K562 (cell line): ENCODE measurements around the gene DAZAP1. TPM values are rescaled to one million over a fixed set of nuclear protein-coding genes. Genes with fewer than 3 reads are reported as not detected.

Experiments
- CLOCK ChIP-seq: fragments of 250-450 bp; sonication (Bioruptor Pico); IDR thresholded peaks from 2 replicates; pipeline ENCODE4 v1.4.0; 2020; ENCODE audit warnings: mild to moderate bottlenecking, moderate library complexity, borderline replicate concordance
- ERF ChIP-seq: fragments of 450-650 bp; formaldehyde crosslinking; IDR thresholded peaks from 2 replicates; pipeline ENCODE4 v1.4.0; 2020; ENCODE audit warnings: mild to moderate bottlenecking, mixed read lengths
- ESRRA ChIP-seq: fragments of 450-650 bp; IDR thresholded peaks from 2 replicates; pipeline ENCODE4 v1.6.1; 2014; ENCODE audit warnings: low read depth, mild to moderate bottlenecking, moderate library complexity, borderline replicate concordance
- HNRNPH1 ChIP-seq: fragments of 200-400 bp; formaldehyde crosslinking; optimal IDR thresholded peaks from 2 replicates; pipeline ENCODE3; 2017; ENCODE audit warnings: low read depth, mild to moderate bottlenecking, low read length, moderate library complexity
- IRF2 ChIP-seq: sonication (generic); formaldehyde crosslinking; IDR thresholded peaks from 2 replicates; pipeline ENCODE4 v1.8.1; 2022; ENCODE audit warnings: mild to moderate bottlenecking, missing genetic modification reagents
- POLR2AphosphoS2 ChIP-seq: IDR thresholded peaks from 2 replicates; pipeline ENCODE4 v1.6.1; 2012; ENCODE audit warnings: low read length, improper control_type of control experiment
- PURB ChIP-seq: sonication (generic); formaldehyde crosslinking; IDR thresholded peaks from 2 replicates; pipeline ENCODE4 v1.9.0; 2021; ENCODE audit warnings: low read depth, mild to moderate bottlenecking, missing genetic modification reagents
- RBFOX2 ChIP-seq: fragments of 200-400 bp; formaldehyde crosslinking; IDR thresholded peaks from 2 replicates; pipeline ENCODE4 v1.6.1; 2017; ENCODE audit warnings: low read depth, mild to moderate bottlenecking, low read length, moderate library complexity
- TCF3 ChIP-seq: sonication (generic); formaldehyde crosslinking; IDR thresholded peaks from 2 replicates; pipeline ENCODE4 v1.4.0; 2020; ENCODE audit warnings: mild to moderate bottlenecking, missing genetic modification reagents
- ZBTB11 ChIP-seq, 3 experiments: fragments of 200-800 bp in 1 of 3; fragments of 250-450 bp in 1 of 3; fragments of 450-650 bp in 1 of 3; sonication (Bioruptor Pico) in 1 of 3; sonication (Bioruptor generic) in 1 of 3; formaldehyde crosslinking in 1 of 3; IDR thresholded peaks; 2 replicates each; pipeline versions ENCODE4 v1.6.1 to v1.8.0; 2016 to 2022; ENCODE audit warnings: mild to moderate bottlenecking in 2 of 3, missing genetic modification characterization in 2 of 3, missing compliant biosample characterization in 1 of 3, moderate library complexity in 1 of 3
- ZNF184 ChIP-seq: sonication (generic); formaldehyde crosslinking; IDR thresholded peaks from 2 replicates; pipeline ENCODE4 v1.5.0; 2020; ENCODE audit warnings: missing genetic modification reagents
- ZNF699 ChIP-seq: fragments of 250-450 bp; sonication (Bioruptor Pico); IDR thresholded peaks from 2 replicates; pipeline ENCODE4 v1.8.0; 2021; ENCODE audit warnings: mild to moderate bottlenecking, moderate library complexity; ENCODE audit not compliant: insufficient replicate concordance
- ZNF778 ChIP-seq: fragments of 450-650 bp; formaldehyde crosslinking; IDR thresholded peaks from 2 replicates; pipeline ENCODE4 v1.4.0; 2020; ENCODE audit warnings: mild to moderate bottlenecking, moderate library complexity
- polyA plus RNA-seq, 8 experiments: library from polyadenylated mRNA; depleted of rRNA in 4 of 8; stranded (reverse) in 5 of 8; unstranded in 3 of 8; fragments of >200 nt; fragmentation: Nextera tagmentation in 2 of 8; fragmentation: Illumina TruSeq in 1 of 8; extraction: Ambion mirVana in 2 of 8; extraction: Trizol in 1 of 8; gene quantifications; 2 replicates each; pipeline versions ENCODE4 v1.2.1 to v1.2.3, GENCODE V29; 2011 to 2014; ENCODE audit warnings: inconsistent platforms in 1 of 8, missing spikeins in 1 of 8
- total RNA-seq, 7 experiments: library from RNA; depleted of rRNA in 6 of 7; stranded (reverse); fragments of >200 nt in 6 of 7; fragmentation: Illumina TruSeq in 2 of 7; extraction: Trizol in 2 of 7; gene quantifications; 2 replicates each; pipeline versions ENCODE4 v1.2.1 to v1.2.3, GENCODE V29; 2011 to 2021; ENCODE audit warnings: low replicate concordance in 1 of 7
- TF ChIP-seq, protein P1 (sequence below), 2 experiments: IDR thresholded peaks; 2 replicates each; pipeline ENCODE4 v1.6.1; 2011; ENCODE audit warnings: borderline replicate concordance in 1 of 2, control low read depth in 1 of 2, low read depth in 1 of 2, low read length in 1 of 2, mild to moderate bottlenecking in 1 of 2, mixed read lengths in 1 of 2, moderate library complexity in 1 of 2; ENCODE audit not compliant: insufficient read depth in 1 of 2, insufficient read length in 1 of 2, poor library complexity in 1 of 2, severe bottlenecking in 1 of 2; ENCODE audit errors: extremely low read depth in 1 of 2
- TF ChIP-seq, protein P2 (sequence below): fragments of 200-800 bp; sonication (Bioruptor generic); IDR thresholded peaks from 2 replicates; pipeline ENCODE4 v1.6.1; 2017; ENCODE audit warnings: missing genetic modification characterization, missing compliant biosample characterization

DAZAP1 gene
- total and polyA plus RNA-seq, 9 of the 15 experiments (the other 6 are each of a cell fraction or from before 2014, with no cell fraction given): 10.8 to 289 (median 142) TPM

DNA sequence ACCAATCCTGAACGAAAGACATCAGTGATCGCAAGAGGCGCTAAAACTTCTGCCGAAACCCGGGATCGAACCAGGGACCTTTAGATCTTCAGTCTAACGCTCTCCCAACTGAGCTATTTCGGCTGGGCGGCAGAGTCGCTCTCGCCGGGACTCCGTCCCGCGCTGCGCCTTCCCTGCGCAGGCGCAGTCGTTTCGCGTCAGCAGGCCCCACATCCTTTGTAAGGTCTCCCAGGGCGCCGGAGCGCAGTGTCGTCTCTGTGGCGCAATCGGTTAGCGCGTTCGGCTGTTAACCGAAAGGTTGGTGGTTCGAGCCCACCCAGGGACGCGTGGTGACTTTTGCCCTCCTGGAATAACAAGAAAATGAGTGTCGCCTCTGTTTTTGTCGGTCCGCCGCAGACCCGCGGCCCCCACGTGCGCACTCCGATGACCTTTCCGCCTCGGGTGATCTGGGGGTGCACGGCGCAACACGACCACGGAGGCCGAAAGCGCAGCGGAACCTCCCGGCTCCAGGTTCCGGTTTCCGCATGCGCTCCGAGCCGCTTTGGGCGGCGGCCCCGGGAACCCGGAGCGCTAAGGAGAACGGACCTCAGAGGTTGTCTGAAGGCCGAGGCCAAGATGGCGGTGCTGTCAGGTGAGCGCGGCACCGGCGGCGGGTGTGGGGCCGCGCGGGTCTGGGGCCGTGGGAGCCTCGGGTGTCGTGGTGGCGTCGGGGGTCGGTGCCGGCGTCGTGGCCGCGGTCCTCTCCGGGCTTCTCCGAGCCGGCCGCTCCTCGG is 23.9 kb upstream of the DAZAP1 start, which contains the start of gene NDUFS7 (continued):
- TF ChIP-seq ZBTB11 (CRISPR knock-in tag; IDR thresholded peaks at IDR 0.05): peak; percentile 99 to 100 (median 100)
- TF ChIP-seq, protein P1, sequence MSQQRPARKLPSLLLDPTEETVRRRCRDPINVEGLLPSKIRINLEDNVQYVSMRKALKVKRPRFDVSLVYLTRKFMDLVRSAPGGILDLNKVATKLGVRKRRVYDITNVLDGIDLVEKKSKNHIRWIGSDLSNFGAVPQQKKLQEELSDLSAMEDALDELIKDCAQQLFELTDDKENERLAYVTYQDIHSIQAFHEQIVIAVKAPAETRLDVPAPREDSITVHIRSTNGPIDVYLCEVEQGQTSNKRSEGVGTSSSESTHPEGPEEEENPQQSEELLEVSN (IDR thresholded peaks at IDR 0.05; ENCODE audit: borderline replicate concordance in 1 of 2, extremely low read depth in 1 of 2, insufficient read depth in 1 of 2, insufficient read length in 1 of 2, low read depth in 1 of 2, low read length in 1 of 2, poor library complexity in 1 of 2, severe bottlenecking in 1 of 2): peak; percentile 69 to 79
- TF ChIP-seq HNRNPH1: no peak
- peak; percentile 45; the same call in 1 of the 2 replicates for TF ChIP-seq TCF3 (CRISPR knock-in tag)
- no peak for TF ChIP-seq CLOCK (CRISPR knock-in tag)
- TF ChIP-seq, protein P2, sequence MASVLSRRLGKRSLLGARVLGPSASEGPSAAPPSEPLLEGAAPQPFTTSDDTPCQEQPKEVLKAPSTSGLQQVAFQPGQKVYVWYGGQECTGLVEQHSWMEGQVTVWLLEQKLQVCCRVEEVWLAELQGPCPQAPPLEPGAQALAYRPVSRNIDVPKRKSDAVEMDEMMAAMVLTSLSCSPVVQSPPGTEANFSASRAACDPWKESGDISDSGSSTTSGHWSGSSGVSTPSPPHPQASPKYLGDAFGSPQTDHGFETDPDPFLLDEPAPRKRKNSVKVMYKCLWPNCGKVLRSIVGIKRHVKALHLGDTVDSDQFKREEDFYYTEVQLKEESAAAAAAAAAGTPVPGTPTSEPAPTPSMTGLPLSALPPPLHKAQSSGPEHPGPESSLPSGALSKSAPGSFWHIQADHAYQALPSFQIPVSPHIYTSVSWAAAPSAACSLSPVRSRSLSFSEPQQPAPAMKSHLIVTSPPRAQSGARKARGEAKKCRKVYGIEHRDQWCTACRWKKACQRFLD: peak; percentile 84
- TF ChIP-seq IRF2 (CRISPR knock-in tag): peak; percentile 73; the same call in 1 of the 2 replicates
- TF ChIP-seq ZNF699 (CRISPR knock-in tag): no peak
- TF ChIP-seq POLR2AphosphoS2: 0 out of 2 replicates have a peak, but pooled peaks have one; percentile 55
- no peak for TF ChIP-seq ZNF184 (CRISPR knock-in tag)
- peak; percentile 100 for TF ChIP-seq ESRRA
- TF ChIP-seq PURB (CRISPR knock-in tag): no peak
- TF ChIP-seq ERF (CRISPR knock-in tag): peak; percentile 83
- TF ChIP-seq RBFOX2: peak; percentile 96
- no peak for TF ChIP-seq ZNF778 (CRISPR knock-in tag)
